Endothelial cell of umbilical vein (primary cell): ENCODE results near the gene NRXN3. TPM values are rescaled to one million over a fixed set of nuclear protein-coding genes. Genes with fewer than 3 reads are reported as not detected.

Experiments
- BruUV-seq: library from RNA; stranded (reverse); fragments of 400-500 nt; replicated peaks from 2 replicates; lab custom pipeline; 2021; lab: Mats Ljungman, UMichigan
- CTCF ChIA-PET: fragments of 300-600, 350-600 bp; sonication (Branson Sonifier 250); formaldehyde crosslinking; loops from one replicate; lab custom pipeline; 2021; ENCODE audit warnings: antibody characterized with exemption, inconsistent platforms; lab: Charles Lee
- POLR2A ChIA-PET: fragments of 300-600, 350-600 bp; sonication (Branson Sonifier 250); formaldehyde crosslinking; loops from one replicate; lab custom pipeline; 2021; ENCODE audit warnings: antibody characterized with exemption, inconsistent platforms; lab: Charles Lee
- DNase-seq: peaks from one replicate; pipeline ENCODE4 v3.0.0-alpha.2; 2011; ENCODE audit warnings: low read depth, low spot score
- FAIRE-seq: peaks from 2 replicates; lab custom pipeline; 2011; peaks lifted over from hg19 to GRCh38; lab: Jason Lieb, UNC
- H2AFZ ChIP-seq: 2 replicates; pipeline ENCODE4 v1.6.0; 2012; ENCODE audit warnings: low read depth, low read length, control low read depth, inconsistent platforms
- H3K27ac ChIP-seq: 2 replicates; pipeline ENCODE4 v1.5.1; 2011; ENCODE audit warnings: low read depth, mild to moderate bottlenecking, control low read depth, low read length, moderate library complexity; ENCODE audit not compliant: insufficient read depth
- H3K27me3 ChIP-seq, 2 experiments: 2 replicates each; pipeline versions ENCODE4 v1.6.0 to v1.6.1; 2011; ENCODE audit warnings: low read length in 2 of 2, mixed read lengths in 1 of 2; ENCODE audit not compliant: control insufficient read depth in 2 of 2, insufficient read depth in 2 of 2
- H3K36me3 ChIP-seq, 2 experiments: 2 replicates in 1 of 2; 3 replicates in 1 of 2; pipeline ENCODE4 v1.5.1; 2011; ENCODE audit warnings: low read length in 2 of 2, mild to moderate bottlenecking in 1 of 2, moderate library complexity in 1 of 2; ENCODE audit not compliant: control insufficient read depth in 2 of 2, insufficient read depth in 2 of 2; ENCODE audit errors: extremely low read depth in 1 of 2
- H3K4me1 ChIP-seq: 3 replicates; pipeline ENCODE4 v1.5.1; 2011; ENCODE audit warnings: mild to moderate bottlenecking, low read length; ENCODE audit not compliant: control insufficient read depth, insufficient read depth; ENCODE audit errors: extremely low read depth
- H3K4me2 ChIP-seq: 2 replicates; pipeline ENCODE4 v1.6.1; 2011; ENCODE audit warnings: low read length, control low read depth, mixed read lengths; ENCODE audit not compliant: insufficient read depth
- H3K4me3 ChIP-seq, 3 experiments: fragments of 200-600 bp in 1 of 3; sonication (generic), shearing (Covaris generic) in 1 of 3; replicated peaks in 1 of 3; 2 replicates each; pipeline ENCODE4 v1.5.1; 2011 to 2016; ENCODE audit warnings: control low read depth in 3 of 3, low read length in 3 of 3, mild to moderate bottlenecking in 2 of 3, inconsistent platforms in 1 of 3, low read depth in 1 of 3, moderate library complexity in 1 of 3; ENCODE audit not compliant: insufficient read depth in 1 of 3
- H3K79me2 ChIP-seq: 2 replicates; pipeline ENCODE4 v1.6.0; 2012; ENCODE audit warnings: low read length, inconsistent platforms; ENCODE audit not compliant: control insufficient read depth, insufficient read depth
- H3K9ac ChIP-seq: replicated peaks from 2 replicates; pipeline ENCODE3; 2011; ENCODE audit warnings: low read length, control low read depth; ENCODE audit not compliant: insufficient read depth; ENCODE audit errors: extremely low read depth
- H3K9me1 ChIP-seq: replicated peaks from 3 replicates; pipeline ENCODE4 v1.6.0; 2011; ENCODE audit warnings: mild to moderate bottlenecking, low read length; ENCODE audit not compliant: control insufficient read depth, insufficient read depth; ENCODE audit errors: extremely low read depth
- H3K9me3 ChIP-seq: replicated peaks from 2 replicates; pipeline ENCODE4 v1.5.1; 2012; ENCODE audit warnings: low read length, inconsistent platforms; ENCODE audit not compliant: control insufficient read depth, insufficient read depth
- H4K20me1 ChIP-seq: replicated peaks from 2 replicates; pipeline ENCODE3; 2011; ENCODE audit warnings: mild to moderate bottlenecking, low read length; ENCODE audit not compliant: control insufficient read depth, insufficient read depth; ENCODE audit errors: extremely low read depth
- EZH2 ChIP-seq: IDR thresholded peaks from 2 replicates; pipeline ENCODE4 v1.6.1; 2012; ENCODE audit warnings: borderline replicate concordance, low read depth, mild to moderate bottlenecking, moderate library complexity, low read length, inconsistent platforms; ENCODE audit not compliant: severe bottlenecking
- JUN ChIP-seq: IDR thresholded peaks from 2 replicates; pipeline ENCODE4 v1.6.1; 2011; ENCODE audit warnings: borderline replicate concordance, low read depth; ENCODE audit not compliant: insufficient read length, insufficient read depth
- MYC ChIP-seq: IDR thresholded peaks from one replicate; pipeline ENCODE4 v1.6.1; 2011; ENCODE audit warnings: mild to moderate bottlenecking, low read depth, low read length
- POLR2AphosphoS5 ChIP-seq: IDR thresholded peaks from 2 replicates; pipeline ENCODE4 v1.6.1; 2012; ENCODE audit warnings: low read depth, mild to moderate bottlenecking, control low read depth, low read length, moderate library complexity; ENCODE audit not compliant: insufficient read depth
- dilution Hi-C: fragments of 300-500 bp; cut with MboI; formaldehyde crosslinking; loops from one replicate; pipeline ENCODE4 v1.15.0; 2019; ENCODE audit warnings: low sequenced_read_pairs; ENCODE audit not compliant: extremely low pct_ligation_motif_present
- intact Hi-C: fragments of 100-400 bp; cut with micrococcal nuclease; formaldehyde crosslinking; loops from one replicate; pipeline ENCODE4 v1.10.0; 2022
- polyA plus RNA-seq, 4 experiments: library from polyadenylated mRNA; depleted of rRNA in 3 of 4; stranded (reverse) in 3 of 4; unstranded in 1 of 4; fragments of >200 nt; gene quantifications; 2 replicates each; pipeline versions ENCODE4 v1.2.1 to v1.2.3, GENCODE V29; 2011 to 2012; ENCODE audit warnings: missing spikeins in 1 of 4
- total RNA-seq: library from RNA; stranded (reverse); gene quantifications from 2 replicates; pipeline ENCODE4 v1.2.3, GENCODE V29; 2021
- TF ChIP-seq, protein P1 (sequence below), 2 donors: IDR thresholded peaks; 1 replicate in 1 of 2; 2 replicates in 1 of 2; pipeline ENCODE4 v1.5.1; 2011; ENCODE audit warnings: low read length in 2 of 2, mild to moderate bottlenecking in 2 of 2, moderate library complexity in 2 of 2, control low read depth in 1 of 2, inconsistent platforms in 1 of 2, low read depth in 1 of 2; ENCODE audit not compliant: insufficient read depth in 1 of 2; ENCODE audit errors: extremely low read depth in 1 of 2
- TF ChIP-seq, protein P2 (sequence below): IDR thresholded peaks from 2 replicates; pipeline ENCODE4 v1.6.1; 2011; ENCODE audit not compliant: insufficient read depth, insufficient read length

Gene NRXN3
- total and polyA plus RNA-seq, 2 donors (not counting 3 experiments of a cell fraction or from before 2014, with no cell fraction given) = 0.72 to 4.2 TPM

DNA sequence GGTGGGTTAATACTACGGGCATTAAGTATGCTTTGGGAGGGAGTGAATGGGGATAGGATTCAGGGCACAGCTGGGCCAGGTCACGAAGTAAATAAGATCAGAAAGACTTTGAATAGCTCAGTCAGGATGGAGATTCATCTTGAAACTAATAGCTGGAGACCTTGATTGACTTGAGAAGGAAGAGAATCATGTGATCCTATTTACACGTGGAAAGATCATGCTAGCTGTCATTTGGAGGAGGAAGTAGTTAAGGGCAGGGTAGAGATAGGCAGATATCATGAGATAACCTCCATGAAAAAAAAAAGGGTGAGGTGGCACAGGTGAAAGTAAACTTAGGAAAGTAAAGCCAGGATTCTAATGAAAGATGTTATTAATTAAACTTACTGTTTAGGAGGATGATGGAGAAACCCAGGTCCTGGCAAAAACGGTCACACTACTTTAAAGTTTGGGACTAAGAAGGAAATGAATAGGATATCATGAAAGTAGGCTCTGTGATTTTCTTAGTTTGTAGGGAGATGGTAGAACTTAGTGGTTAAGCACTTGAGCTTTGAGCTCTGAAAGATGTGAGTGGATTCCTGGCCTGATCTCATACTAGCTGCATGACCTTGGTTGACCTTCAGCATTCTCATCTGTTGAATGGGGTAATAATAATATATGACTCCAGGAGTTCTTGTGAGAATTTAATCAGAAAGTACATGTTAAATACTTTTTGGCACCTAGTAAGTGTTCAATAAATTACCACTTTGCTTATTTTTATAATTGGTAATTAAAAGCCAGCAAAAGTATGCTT, 439.0 kb downstream of the NRXN3 start:
- no peak for DNase-seq
- H2AFZ ChIP-seq = no peak overlapping the region
- BruUV-seq = no TSS peak
- TF ChIP-seq JUN (no peak), POLR2AphosphoS5 (no peak), MYC (no peak), EZH2 (no peak)
- TF ChIP-seq, protein P1, sequence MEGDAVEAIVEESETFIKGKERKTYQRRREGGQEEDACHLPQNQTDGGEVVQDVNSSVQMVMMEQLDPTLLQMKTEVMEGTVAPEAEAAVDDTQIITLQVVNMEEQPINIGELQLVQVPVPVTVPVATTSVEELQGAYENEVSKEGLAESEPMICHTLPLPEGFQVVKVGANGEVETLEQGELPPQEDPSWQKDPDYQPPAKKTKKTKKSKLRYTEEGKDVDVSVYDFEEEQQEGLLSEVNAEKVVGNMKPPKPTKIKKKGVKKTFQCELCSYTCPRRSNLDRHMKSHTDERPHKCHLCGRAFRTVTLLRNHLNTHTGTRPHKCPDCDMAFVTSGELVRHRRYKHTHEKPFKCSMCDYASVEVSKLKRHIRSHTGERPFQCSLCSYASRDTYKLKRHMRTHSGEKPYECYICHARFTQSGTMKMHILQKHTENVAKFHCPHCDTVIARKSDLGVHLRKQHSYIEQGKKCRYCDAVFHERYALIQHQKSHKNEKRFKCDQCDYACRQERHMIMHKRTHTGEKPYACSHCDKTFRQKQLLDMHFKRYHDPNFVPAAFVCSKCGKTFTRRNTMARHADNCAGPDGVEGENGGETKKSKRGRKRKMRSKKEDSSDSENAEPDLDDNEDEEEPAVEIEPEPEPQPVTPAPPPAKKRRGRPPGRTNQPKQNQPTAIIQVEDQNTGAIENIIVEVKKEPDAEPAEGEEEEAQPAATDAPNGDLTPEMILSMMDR (IDR thresholded peaks at IDR 0.05; ENCODE audit: extremely low read depth in 1 of 2, insufficient read depth in 1 of 2, low read depth in 1 of 2, low read length in 2 of 2) = no peak
- TF ChIP-seq, protein P2, sequence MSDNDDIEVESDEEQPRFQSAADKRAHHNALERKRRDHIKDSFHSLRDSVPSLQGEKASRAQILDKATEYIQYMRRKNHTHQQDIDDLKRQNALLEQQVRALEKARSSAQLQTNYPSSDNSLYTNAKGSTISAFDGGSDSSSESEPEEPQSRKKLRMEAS = no peak
- no peaks in the 10 kb centered on the region for H4K20me1 ChIP-seq
- intact Hi-C loops (no loop called here), dilution Hi-C loops (no loop called here)
- POLR2A ChIA-PET = no interaction called here
- no peak for FAIRE-seq
- no peaks in the 10 kb centered on the region for H3K79me2 ChIP-seq
- H3K4me3 ChIP-seq = no peak overlapping the region
- H3K4me1 ChIP-seq = peaks cover 19% of the 10 kb centered on the region
- H3K9ac ChIP-seq = no peak overlapping the region
- H3K36me3 ChIP-seq = no peaks in the 10 kb centered on the region
- H3K27ac ChIP-seq = no peak overlapping the region
- H3K9me1 ChIP-seq = no peaks in the 10 kb centered on the region
- CTCF ChIA-PET = interaction anchor here (1.1 to 1.5 kb wide), 2 partner anchors 11 to 12 kb away, joined by 3 to 4 read pairs; no protein-coding TSS in a partner anchor
- no peaks in the 10 kb centered on the region for H3K9me3 ChIP-seq
- no peak overlapping the region for H3K4me2 ChIP-seq
- H3K27me3 ChIP-seq = no peaks in the 10 kb centered on the region
